Omental fat pad (tissue), 4 donors: ENCODE measurements around the gene DPP6. TPM values are rescaled to one million over a fixed set of nuclear protein-coding genes. Genes with fewer than 3 reads are reported as not detected.

ENCODE experiments used
- ATAC-seq: fragments of 150-250 bp; one replicate; pipeline ENCODE4 v1.9.1; 2016; ENCODE audit warnings: mild to moderate bottlenecking, moderate library complexity; ENCODE audit not compliant: low FRiP score
- DNase-seq: peaks from one replicate; pipeline ENCODE4 v3.0.0-alpha.2; 2019; ENCODE audit warnings: low spot score
- CTCF ChIP-seq, 3 donors: fragments of 450-650 bp; IDR thresholded peaks; one replicate each; pipeline ENCODE4 v1.5.1; 2016 to 2017; ENCODE audit warnings: antibody characterized with exemption in 3 of 3, mild to moderate bottlenecking in 3 of 3, moderate library complexity in 2 of 3
- total RNA-seq, 4 donors: library from RNA; depleted of rRNA; stranded (reverse); fragments of >200 nt; gene quantifications; one replicate each; pipeline ENCODE4 v1.1.0, GENCODE V29; 2016

The DPP6 gene
- total RNA-seq, 4 donors from 2014 or later: 0.13 to 1.8 (median 1.3) TPM

GRCh38 chr7:154638286-154638685, 586.1 kb downstream of the DPP6 start:
- no peak for ATAC-seq

GRCh38 chr7:154640266-154640865, 588.2 kb downstream of the DPP6 start:
- TF ChIP-seq CTCF (IDR thresholded peaks at IDR 0.05): no peak
- no peak for DNase-seq

More at GRCh38 chr7:154638286-154638685, 586.1 kb downstream of the DPP6 start:
- TF ChIP-seq CTCF (IDR thresholded peaks at IDR 0.05): no peak
- DNase-seq: no peak

GRCh38 chr7:154640917-154641316, 588.7 kb downstream of the DPP6 start:
- no peak for TF ChIP-seq CTCF (IDR thresholded peaks at IDR 0.05)
- DNase-seq (no peak), ATAC-seq (no peak)

More at GRCh38 chr7:154640266-154640865, 588.2 kb downstream of the DPP6 start:
- ATAC-seq: no peak

- ATAC-seq (no peak), DNase-seq (no peak)
- no peak for TF ChIP-seq CTCF (IDR thresholded peaks at IDR 0.05)
Measured at GRCh38 chr7:154644366-154644765, 592.2 kb downstream of the DPP6 start.

GRCh38 chr7:154646126-154647013, 594.2 kb downstream of the DPP6 start:
- no peak for TF ChIP-seq CTCF (IDR thresholded peaks at IDR 0.05)
- DNase-seq: no peak
- no peak for ATAC-seq

GRCh38 chr7:154647625-154648024, 595.4 kb downstream of the DPP6 start:
- TF ChIP-seq CTCF (IDR thresholded peaks at IDR 0.05): no peak
- DNase-seq (no peak), ATAC-seq (no peak)
